T-helper 17 cell (primary cell): ENCODE measurements around the gene DDX51. TPM values are rescaled to one million over a fixed set of nuclear protein-coding genes. Genes with fewer than 3 reads are reported as not detected.
A peak's percentile ranks its signal among the peaks of the same experiment; 100 is the strongest.

ENCODE experiments used
- ATAC-seq: fragments of 150-1000 bp; cut with Tn5 transposase; 2 replicates; pipeline ENCODE4 v1.10.0; 2021; ENCODE audit warnings: mild to moderate bottlenecking, moderate library complexity
- DNase-seq, 3 donors: peaks; one replicate each; pipeline versions ENCODE4 v3.0.0 to v3.0.0-alpha.2; 2020 to 2021
- H3K9me3 ChIP-seq: one replicate; pipeline ENCODE4 v1.7.0; 2013; ENCODE audit warnings: low read length, mild to moderate bottlenecking; ENCODE audit not compliant: control insufficient read depth, poor library complexity, severe bottlenecking
- H3K27ac Mint-ChIP-seq: one replicate; pipeline ENCODE4 v1.8.0; 2022; ENCODE audit warnings: mild to moderate bottlenecking, moderate library complexity, mixed read lengths
- H3K27me3 Mint-ChIP-seq: one replicate; pipeline ENCODE4 v1.8.0; 2022; ENCODE audit warnings: mixed read lengths
- H3K36me3 Mint-ChIP-seq: one replicate; pipeline ENCODE4 v1.8.0; 2022; ENCODE audit warnings: low read depth, mixed read lengths
- H3K4me1 Mint-ChIP-seq: one replicate; pipeline ENCODE4 v1.8.0; 2022; ENCODE audit warnings: mild to moderate bottlenecking, mixed read lengths
- H3K4me3 Mint-ChIP-seq: one replicate; pipeline ENCODE4 v1.8.0; 2022; ENCODE audit warnings: mild to moderate bottlenecking, moderate library complexity, mixed read lengths
- total RNA-seq, 4 donors: library from RNA in 2 of 4; stranded (reverse) in 2 of 4; gene quantifications; one replicate each; pipeline ENCODE4 v1.2.3 and lab custom pipeline; 2022 to 2026

DDX51 gene, protein sequence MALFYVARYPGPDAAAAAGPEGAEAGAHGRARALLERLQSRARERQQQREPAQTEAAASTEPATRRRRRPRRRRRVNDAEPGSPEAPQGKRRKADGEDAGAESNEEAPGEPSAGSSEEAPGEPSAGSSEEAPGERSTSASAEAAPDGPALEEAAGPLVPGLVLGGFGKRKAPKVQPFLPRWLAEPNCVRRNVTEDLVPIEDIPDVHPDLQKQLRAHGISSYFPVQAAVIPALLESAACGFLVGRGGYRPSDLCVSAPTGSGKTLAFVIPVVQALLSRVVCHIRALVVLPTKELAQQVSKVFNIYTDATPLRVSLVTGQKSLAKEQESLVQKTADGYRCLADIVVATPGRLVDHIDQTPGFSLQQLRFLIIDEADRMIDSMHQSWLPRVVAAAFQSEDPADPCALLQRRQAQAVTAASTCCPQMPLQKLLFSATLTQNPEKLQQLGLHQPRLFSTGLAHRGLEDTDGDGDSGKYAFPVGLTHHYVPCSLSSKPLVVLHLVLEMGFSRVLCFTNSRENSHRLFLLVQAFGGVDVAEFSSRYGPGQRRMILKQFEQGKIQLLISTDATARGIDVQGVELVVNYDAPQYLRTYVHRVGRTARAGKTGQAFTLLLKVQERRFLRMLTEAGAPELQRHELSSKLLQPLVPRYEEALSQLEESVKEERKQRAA
- total RNA-seq (10 to 100 TPM; 38.2 to 40.9 TPM), total RNA-seq (lab: John Stamatoyannopoulos, UW) (70.9 to 75.0 reads per million in 2 donors)

DNA sequence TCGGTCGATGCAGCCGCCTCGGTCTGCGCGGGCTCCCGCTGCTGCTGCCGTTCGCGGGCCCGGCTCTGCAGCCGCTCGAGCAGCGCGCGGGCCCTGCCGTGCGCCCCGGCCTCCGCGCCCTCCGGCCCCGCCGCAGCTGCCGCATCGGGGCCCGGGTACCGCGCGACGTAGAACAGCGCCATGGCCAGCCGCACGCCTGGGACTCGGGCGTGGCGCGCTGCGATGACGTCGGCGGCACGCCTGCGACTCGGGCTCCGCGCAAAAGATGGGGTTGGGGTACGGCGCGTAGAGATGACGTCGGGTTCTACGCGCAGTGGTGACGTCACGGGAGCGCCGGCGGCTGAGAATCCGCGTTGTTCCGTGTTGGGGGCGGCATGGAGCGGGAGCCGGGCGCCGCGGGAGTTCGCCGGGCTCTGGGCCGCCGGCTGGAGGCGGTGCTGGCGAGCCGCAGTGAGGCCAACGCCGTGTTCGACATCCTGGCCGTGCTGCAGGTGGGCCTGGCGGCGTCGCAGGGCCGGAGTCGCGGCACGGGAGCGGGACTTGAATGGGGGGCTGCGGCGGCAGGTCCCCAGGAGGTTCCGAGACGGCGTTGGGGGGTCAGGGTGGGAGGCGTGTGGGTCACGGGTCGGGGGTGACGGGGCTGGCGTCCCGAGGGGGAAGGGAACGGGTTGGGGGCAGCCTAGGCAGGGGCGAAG, at the start of gene DDX51, which contains the start of gene NOC4L:
DDX51 (minus strand) TSS at position 205 of the 695 bp plus-strand sequence; CDS start at position 182, 23 bp downstream.
NOC4L (plus strand) TSS at position 343 of the 695 bp plus-strand sequence; CDS start at position 375, 32 bp downstream.
- H3K4me1 Mint-ChIP-seq, result peaks cover 24% of the 10 kb centered on the region
- peak within 1 kb of the TSS; percentile 94 for H3K27ac Mint-ChIP-seq
- no peaks in the 10 kb centered on the region for H3K9me3 ChIP-seq
- peak within 1 kb of the TSS; percentile 96 for H3K4me3 Mint-ChIP-seq
- H3K36me3 Mint-ChIP-seq, result peaks cover 3% of the 10 kb centered on the region
- ATAC-seq (peak; percentile 93), DNase-seq (peak; percentile 95 to 97 (median 95))
- H3K27me3 Mint-ChIP-seq, result no peaks in the 10 kb centered on the region

DNA sequence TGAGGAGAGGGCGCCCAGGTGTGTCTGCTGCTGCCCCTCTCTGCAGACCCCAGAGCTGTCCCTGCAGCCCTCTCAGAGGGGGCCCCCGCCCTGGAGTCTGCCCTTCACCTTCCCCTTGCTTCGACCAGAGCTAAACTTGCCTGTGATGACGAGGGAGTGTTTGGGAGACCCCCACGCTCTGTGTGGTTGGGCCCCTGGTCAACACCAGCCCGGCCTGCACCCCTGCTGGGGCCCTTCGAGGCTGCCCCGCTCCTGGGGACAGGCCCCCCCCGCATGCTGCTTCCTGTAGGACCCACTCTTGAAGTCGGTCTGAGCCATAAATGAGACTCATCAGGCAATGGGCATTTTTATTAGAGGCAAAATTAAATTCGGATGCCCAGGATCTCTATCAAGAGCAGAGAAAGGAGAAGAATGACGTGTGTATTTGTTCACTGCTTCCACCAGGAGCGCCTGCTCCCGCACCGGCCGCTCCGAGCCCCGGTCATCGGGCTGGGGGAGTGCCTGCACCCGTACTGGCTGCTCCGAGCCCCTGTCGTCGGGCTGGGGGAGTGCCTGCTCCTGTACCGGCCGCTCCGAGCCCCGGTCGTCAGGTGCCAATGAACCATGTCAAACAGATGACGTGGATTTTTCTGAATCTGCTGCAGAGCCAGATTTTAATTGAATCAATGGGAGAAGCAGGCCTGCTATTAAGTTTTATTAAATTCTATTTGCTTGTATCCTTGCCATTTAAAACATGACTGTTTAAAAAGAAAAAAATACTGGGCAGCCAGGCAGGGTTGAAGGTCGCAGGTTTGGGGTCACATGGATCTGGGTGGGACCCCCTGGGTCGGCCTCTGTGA, 47.8 kb upstream of the DDX51 start:
- H3K9me3 ChIP-seq, result no peaks in the 10 kb centered on the region
- H3K4me3 Mint-ChIP-seq, result no peak overlapping the region
- ATAC-seq (no peak), DNase-seq (no peak)
- H3K27me3 Mint-ChIP-seq, result no peaks in the 10 kb centered on the region
- no peak overlapping the region for H3K27ac Mint-ChIP-seq
- H3K36me3 Mint-ChIP-seq, result peaks cover 2% of the 10 kb centered on the region
- peaks cover 18% of the 10 kb centered on the region for H3K4me1 Mint-ChIP-seq

DNA sequence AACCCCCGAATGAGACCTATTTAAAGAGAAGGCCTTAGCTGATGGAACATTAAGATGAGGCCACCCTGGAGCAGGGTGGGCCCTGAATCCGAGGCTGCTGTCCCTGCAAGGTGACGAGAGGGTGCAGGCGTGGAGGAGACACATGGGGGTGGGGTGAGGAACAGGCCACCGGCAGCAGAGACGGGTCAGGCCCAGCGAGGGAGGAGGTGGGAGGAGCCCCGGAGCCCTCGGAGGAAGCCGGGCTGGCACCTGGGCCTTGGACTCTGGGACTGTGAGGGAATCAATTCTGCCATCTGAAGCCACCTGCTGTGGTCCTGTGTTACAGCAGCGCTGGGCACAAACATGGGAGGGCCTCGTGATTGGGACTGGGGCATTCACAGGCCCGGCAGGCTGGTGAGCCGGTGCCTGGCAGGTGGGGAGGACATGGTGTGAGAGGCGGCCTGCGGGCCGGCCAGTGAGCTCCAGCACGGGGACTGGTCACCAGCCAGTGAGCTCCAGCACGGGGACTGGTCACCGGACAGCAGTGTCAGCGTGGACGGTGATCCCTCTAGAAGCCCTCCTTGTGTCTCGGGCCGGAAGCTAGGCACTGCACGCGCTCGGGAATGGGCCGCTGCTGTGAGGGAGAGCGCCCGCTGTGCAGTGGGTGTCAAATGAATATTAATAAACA, 46.8 kb upstream of the DDX51 start:
- H3K36me3 Mint-ChIP-seq, result peaks cover 2% of the 10 kb centered on the region
- no peaks in the 10 kb centered on the region for H3K9me3 ChIP-seq
- peak overlapping the region; percentile 68 for H3K27ac Mint-ChIP-seq
- H3K4me1 Mint-ChIP-seq, result peaks cover 20% of the 10 kb centered on the region
- peak overlapping the region; percentile 98 for H3K4me3 Mint-ChIP-seq
- no peaks in the 10 kb centered on the region for H3K27me3 Mint-ChIP-seq
- DNase-seq, result no peak
- no peak for ATAC-seq

DNA sequence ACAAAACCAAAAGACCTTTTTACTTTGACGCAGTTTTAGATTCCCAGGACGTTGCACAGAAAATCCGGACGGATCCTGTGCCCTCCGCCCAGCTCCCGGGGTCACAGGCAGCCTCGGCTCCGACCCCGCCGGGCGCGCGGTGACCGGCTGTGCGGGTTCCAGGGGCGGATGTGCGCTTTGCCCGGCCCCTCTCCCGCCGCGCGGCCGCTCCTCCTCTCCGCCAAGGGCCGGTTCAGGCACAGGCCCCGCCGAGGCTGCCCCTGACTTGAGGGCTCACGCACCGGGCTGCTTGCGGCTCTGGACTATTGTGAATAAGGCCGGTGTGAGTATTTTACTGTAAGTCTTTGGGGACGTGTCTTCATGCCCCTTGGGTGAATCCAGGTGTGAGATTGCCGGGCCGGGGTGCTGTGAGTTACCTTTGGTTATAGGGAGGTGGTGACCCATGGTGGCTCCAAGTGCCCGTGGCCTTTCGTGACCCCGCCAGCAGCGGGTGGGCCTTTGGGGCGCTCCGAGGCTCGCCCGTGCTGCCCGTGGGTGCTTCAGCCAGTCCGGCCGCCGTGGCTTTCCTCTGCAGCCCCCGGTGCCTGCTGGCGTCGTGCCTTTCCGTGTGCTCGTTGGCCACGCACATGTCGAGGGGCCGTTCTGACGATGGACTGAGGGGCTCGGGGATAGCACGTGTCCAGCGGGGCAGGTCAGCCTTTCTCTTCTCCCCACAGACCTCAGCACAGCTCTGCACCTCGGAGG, 46.1 kb upstream of the DDX51 start:
- peak in 1 of 3 donors; percentile 28 for DNase-seq
- H3K36me3 Mint-ChIP-seq, result peaks cover 2% of the 10 kb centered on the region
- no peaks in the 10 kb centered on the region for H3K27me3 Mint-ChIP-seq
- peak overlapping the region; percentile 98 for H3K4me3 Mint-ChIP-seq
- ATAC-seq, result peak; percentile 2
- H3K9me3 ChIP-seq, result no peaks in the 10 kb centered on the region
- H3K4me1 Mint-ChIP-seq, result peaks cover 22% of the 10 kb centered on the region
- H3K27ac Mint-ChIP-seq, result peak overlapping the region; percentile 68

DNA sequence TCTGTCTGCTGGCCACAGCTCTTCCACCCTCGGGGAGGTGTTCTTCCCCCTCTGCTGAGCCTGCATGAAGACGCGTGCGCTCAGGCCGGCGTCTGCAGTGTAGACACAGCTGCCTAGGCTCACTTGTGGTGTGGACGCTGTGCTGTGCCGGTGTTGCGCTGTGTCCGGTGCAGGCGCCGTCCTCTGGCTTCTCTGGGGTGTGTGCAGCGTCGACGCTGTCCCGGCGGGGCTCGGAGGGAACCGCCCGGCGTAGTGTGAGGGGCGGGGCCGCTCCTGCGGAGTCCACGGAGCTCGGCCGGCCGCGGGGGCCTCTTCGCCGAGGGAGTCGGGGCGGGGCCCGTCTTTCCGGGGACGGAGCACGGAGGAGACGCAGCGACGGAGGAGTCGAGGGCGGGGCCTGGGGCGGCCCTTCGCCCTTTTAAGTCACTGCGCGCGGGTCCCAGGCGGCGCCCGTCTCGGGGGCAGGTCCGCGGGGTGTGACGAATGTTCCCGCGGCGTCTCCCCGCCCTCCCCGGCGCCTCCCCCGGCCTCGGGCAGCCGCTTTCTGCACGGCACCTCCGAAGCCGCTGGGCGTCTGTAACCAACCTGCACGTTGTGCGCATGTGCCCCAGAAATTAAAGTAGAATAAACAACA, 45.4 kb upstream of the DDX51 start:
- no peaks in the 10 kb centered on the region for H3K9me3 ChIP-seq
- ATAC-seq (peak; percentile 93), DNase-seq (peak; percentile 92 to 94 (median 94))
- peak overlapping the region; percentile 68 for H3K27ac Mint-ChIP-seq
- H3K27me3 Mint-ChIP-seq, result no peaks in the 10 kb centered on the region
- peaks cover 2% of the 10 kb centered on the region for H3K36me3 Mint-ChIP-seq
- peak overlapping the region; percentile 98 for H3K4me3 Mint-ChIP-seq
- peaks cover 22% of the 10 kb centered on the region for H3K4me1 Mint-ChIP-seq

DNA sequence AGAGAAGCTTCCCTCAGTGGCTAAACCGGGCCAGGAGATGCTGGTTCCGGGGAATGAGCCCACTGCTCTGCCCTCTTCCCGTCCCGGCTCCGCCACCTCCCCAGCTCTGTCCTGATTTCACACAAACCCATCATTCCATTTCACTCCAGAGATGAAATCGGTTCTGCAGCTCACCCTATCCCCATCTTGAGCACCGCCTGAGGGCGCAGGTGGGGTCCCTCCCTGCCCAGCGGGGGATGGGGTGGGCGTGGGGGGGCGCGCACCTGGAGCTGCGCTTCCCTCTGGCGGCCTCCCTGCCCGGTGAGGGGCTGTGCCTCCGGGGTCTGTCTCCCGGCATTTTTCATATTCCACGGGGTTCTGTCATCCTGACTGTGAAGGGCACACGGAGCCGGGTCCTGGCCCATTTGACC, 44.8 kb upstream of the DDX51 start:
- H3K27me3 Mint-ChIP-seq, result no peaks in the 10 kb centered on the region
- peaks cover 22% of the 10 kb centered on the region for H3K4me1 Mint-ChIP-seq
- DNase-seq (no peak), ATAC-seq (no peak)
- H3K36me3 Mint-ChIP-seq, result peaks cover 2% of the 10 kb centered on the region
- H3K4me3 Mint-ChIP-seq, result peak overlapping the region; percentile 98
- H3K9me3 ChIP-seq, result no peaks in the 10 kb centered on the region
- peak overlapping the region; percentile 68 for H3K27ac Mint-ChIP-seq

DNA sequence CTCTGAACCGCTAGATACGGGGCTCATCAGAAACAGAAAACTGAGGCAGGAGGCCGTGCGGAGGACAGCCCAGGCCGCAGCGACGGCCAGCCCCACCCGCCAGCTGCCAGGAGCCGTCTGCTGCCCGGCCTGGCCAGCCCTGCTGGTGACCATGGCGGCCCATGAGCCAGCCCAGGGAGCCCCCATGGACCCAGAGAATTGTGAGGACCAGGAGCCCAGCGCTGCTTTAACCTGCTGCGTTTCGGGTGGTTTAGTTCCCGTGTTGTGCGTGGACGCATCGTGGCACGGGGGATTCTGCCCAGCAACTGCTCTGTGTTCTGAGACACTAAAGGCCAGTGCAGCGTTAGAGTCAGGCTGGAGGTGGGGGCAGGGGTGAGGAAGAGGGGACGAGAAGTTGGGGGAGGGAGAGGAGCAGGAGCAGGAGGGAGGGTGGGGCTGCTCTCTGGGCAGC, 44.4 kb upstream of the DDX51 start:
- peak overlapping the region; percentile 68 for H3K27ac Mint-ChIP-seq

DNA sequence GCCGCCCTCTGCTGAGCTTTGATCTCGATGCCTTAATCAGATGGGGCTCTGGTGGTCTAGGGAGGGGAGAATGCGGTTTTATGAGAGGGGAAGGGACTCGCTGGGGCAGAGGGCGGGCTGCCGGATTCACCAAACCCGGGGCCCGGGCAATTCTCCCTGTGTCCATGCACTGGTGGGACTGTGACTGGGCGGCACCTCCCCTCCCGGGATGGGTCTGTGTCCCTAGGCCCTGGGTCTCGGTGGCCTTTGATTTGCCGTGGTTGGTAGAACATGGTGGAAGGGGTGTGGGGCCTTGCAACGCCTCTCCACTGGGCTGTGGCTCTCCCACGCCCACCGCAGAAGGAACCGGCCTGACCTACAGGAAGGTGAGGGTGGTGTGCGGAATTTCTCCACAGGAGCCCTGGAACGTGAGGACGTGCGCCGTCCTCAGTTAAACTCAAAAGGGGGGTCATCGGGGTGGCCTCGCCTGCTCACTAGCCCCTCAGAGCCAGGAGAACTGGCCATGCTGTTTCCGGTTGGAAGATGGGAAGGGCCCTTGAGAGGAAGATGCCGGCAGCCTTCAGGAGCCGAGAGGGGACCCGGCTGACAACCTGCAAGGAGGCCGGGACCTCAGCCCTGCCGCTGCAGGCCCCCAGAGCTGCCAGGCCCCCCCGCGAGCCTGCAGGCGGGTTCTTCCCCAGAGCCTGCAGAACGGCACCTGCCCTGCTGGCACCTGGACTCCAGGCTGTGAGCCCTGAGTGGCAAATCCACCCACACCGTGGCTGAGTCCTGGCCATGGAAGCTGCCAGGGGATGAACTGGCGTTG, 43.7 kb upstream of the DDX51 start:
- ATAC-seq, result no peak

More for the DNA sequence above, 44.4 kb upstream of the DDX51 start:
- H3K9me3 ChIP-seq, result no peaks in the 10 kb centered on the region
- Mint-ChIP-seq H3K4me1 (peaks cover 22% of the 10 kb centered on the region), H3K36me3 (peaks cover 2% of the 10 kb centered on the region), H3K27me3 (no peaks in the 10 kb centered on the region), H3K4me3 (peak overlapping the region; percentile 98)
- DNase-seq, result no peak
- ATAC-seq, result no peak

DNA sequence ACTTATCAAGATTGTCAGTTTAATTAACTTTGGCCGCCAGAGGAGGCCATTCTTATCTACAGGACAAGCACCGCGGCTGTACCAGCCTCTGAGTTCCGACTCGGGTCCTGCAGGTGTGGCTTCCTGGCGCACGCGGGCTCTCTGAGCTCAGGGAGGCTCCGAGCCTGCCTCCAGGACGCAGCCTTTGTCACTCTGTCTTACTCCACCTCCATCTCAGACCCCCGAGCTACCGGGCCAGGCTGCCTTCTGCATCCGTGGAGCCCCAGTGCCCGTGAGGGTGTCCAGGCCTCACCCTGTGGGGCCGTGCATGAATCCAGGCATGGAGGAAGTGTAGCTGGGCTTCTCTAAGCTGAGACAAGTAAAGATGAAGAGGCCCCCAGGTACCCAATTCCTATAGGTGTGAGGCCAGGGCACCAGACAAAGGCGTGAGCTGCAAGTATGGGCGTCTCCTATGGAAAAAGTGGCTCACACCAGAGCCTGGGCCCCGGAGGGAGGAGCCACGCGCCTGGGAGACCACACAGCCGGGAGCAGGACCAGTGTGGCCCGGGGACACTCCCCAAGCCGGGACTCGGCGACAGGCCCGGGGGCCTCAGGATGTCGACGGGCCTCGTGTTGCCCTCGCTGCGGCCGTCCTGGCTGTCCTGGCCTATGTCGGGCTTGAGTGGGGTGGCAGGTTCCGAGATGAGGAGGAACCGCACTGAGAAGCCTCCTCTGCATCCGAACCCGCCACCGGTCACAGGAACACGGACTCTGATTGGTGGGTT, 42.9 kb upstream of the DDX51 start:
- DNase-seq, result no peak
- Mint-ChIP-seq H3K27ac (peak overlapping the region; percentile 68), H3K36me3 (peaks cover 2% of the 10 kb centered on the region), H3K27me3 (no peaks in the 10 kb centered on the region), H3K4me1 (peaks cover 22% of the 10 kb centered on the region), H3K4me3 (peak overlapping the region; percentile 98)
- H3K9me3 ChIP-seq, result no peaks in the 10 kb centered on the region
- no peak for ATAC-seq

More for the DNA sequence above, 43.7 kb upstream of the DDX51 start:
- H3K4me3 Mint-ChIP-seq, result peak overlapping the region; percentile 98
- no peak for DNase-seq
- H3K9me3 ChIP-seq, result no peaks in the 10 kb centered on the region
- peaks cover 22% of the 10 kb centered on the region for H3K4me1 Mint-ChIP-seq
- peaks cover 2% of the 10 kb centered on the region for H3K36me3 Mint-ChIP-seq
- peak overlapping the region; percentile 68 for H3K27ac Mint-ChIP-seq
- no peaks in the 10 kb centered on the region for H3K27me3 Mint-ChIP-seq

DNA sequence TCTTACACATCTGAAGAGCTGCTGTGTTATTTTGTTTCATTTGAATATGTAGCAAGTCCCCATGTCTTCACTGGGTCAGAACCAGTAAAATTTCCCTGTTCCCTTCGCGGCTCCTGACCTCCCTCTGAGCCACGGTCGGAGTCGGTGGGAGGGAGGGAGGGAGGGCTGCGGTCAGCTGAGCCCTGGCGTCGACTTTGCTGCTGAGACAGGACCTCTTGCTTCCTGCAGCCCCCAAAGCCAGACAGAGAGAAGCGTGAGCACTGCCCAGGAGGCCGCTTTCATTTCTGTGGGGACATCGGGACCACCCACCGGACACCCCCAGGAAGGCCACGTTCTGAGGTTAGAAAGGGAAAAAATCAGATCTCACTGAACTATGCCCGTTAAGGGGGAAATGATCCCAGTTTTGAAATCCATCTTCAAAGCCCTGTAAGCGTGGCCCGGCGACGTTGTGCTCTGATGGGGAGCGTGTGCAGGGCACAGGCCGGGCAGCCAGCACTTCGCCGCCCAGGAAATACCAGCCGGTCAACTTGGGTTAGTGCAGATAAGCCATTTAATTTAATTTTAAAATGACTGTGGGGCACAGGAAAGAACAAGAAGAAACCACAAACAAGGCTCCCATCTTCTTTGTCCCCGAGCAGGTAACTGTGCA, 42.2 kb upstream of the DDX51 start:
- Mint-ChIP-seq H3K4me1 (peaks cover 23% of the 10 kb centered on the region), H3K36me3 (peaks cover 2% of the 10 kb centered on the region), H3K27ac (peak overlapping the region; percentile 68), H3K4me3 (peak overlapping the region; percentile 85), H3K27me3 (no peaks in the 10 kb centered on the region)
- no peak for DNase-seq
- no peaks in the 10 kb centered on the region for H3K9me3 ChIP-seq
- ATAC-seq, result no peak
